DND-41 (cell line): Measurements from ENCODE around the gene PRR14.

Experiments
- EZH2 ChIP-seq: IDR thresholded peaks from 3 replicates; pipeline ENCODE4 v1.6.1; 2012; ENCODE audit warnings: borderline replicate concordance, low read depth, mild to moderate bottlenecking, moderate library complexity, low read length, inconsistent platforms; ENCODE audit not compliant: severe bottlenecking
- TF ChIP-seq, protein P1 (sequence below): IDR thresholded peaks from 2 replicates; pipeline ENCODE4 v1.5.1; 2012; ENCODE audit warnings: borderline replicate concordance, low read length, moderate library complexity, mild to moderate bottlenecking; ENCODE audit not compliant: poor library complexity, severe bottlenecking; ENCODE audit errors: extremely low read depth

- TF ChIP-seq, protein P1, sequence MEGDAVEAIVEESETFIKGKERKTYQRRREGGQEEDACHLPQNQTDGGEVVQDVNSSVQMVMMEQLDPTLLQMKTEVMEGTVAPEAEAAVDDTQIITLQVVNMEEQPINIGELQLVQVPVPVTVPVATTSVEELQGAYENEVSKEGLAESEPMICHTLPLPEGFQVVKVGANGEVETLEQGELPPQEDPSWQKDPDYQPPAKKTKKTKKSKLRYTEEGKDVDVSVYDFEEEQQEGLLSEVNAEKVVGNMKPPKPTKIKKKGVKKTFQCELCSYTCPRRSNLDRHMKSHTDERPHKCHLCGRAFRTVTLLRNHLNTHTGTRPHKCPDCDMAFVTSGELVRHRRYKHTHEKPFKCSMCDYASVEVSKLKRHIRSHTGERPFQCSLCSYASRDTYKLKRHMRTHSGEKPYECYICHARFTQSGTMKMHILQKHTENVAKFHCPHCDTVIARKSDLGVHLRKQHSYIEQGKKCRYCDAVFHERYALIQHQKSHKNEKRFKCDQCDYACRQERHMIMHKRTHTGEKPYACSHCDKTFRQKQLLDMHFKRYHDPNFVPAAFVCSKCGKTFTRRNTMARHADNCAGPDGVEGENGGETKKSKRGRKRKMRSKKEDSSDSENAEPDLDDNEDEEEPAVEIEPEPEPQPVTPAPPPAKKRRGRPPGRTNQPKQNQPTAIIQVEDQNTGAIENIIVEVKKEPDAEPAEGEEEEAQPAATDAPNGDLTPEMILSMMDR: no peak
- TF ChIP-seq EZH2: no peak
Observed at GRCh38 chr16:30644334-30644830, 6.4 kb upstream of the PRR14 start.
